Measurements from ENCODE around the gene KIAA0753. TPM values are rescaled to one million over a fixed set of nuclear protein-coding genes. Genes with fewer than 3 reads are reported as not detected.

KIAA0753 gene
- polyA plus RNA-seq, 1 donor (not counting 4 experiments of a cell fraction or from before 2014, with no cell fraction given): 11.6 TPM

DNA sequence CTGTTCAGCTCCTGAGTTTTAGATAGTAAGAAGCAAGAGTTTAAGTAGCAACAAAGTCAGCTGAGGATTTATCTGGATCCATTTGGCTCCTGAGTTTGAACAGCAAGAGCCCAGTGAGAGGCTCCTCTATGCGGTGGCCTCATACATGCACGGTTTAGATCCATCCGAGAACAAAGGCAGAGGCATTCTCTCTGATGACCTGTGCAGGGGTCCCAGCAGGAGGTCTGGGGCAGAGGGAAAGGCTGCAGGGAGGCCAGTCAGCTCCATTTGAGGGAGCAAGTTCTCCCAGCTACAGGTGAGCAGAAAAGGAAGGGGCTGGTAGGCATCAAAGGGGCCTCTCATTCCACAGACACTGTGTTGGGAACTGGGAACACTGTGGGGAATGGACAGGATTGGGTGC is 100.6 kb downstream of the KIAA0753 start:
- Histone ChIP-seq H2AFZ (ENCODE audit: control insufficient read depth, low read length) (no peak overlapping the region), H3K79me2 (ENCODE audit: control insufficient read depth, insufficient read depth, low read length) (no peaks in the 10 kb centered on the region), H3K27ac (ENCODE audit: control insufficient read depth, insufficient read depth, low read length) (no peak overlapping the region), H3K4me1 (ENCODE audit: control insufficient read depth, extremely low read depth, insufficient read depth, low read length) (no peaks in the 10 kb centered on the region), H3K9me1 (ENCODE audit: control insufficient read depth, extremely low read depth, insufficient read depth, low read length) (no peaks in the 10 kb centered on the region), H3K36me3 (ENCODE audit: control insufficient read depth in 2 of 2, extremely low read depth in 1 of 2, insufficient read depth in 2 of 2, low read length in 2 of 2) (peaks cover 0 to 5% of the 10 kb centered on the region in 2 experiments), H4K20me1 (ENCODE audit: control insufficient read depth, extremely low read depth, insufficient read depth, low read length) (peaks cover 5% of the 10 kb centered on the region), H3K4me3 (ENCODE audit: control insufficient read depth in 2 of 3, extremely low read depth in 1 of 3, insufficient read depth in 2 of 3, low read depth in 1 of 3, low read length in 3 of 3) (no peak overlapping the region), H3K9ac (ENCODE audit: control insufficient read depth, extremely low read depth, insufficient read depth, low read length) (no peak overlapping the region), H3K27me3 (ENCODE audit: control insufficient read depth, extremely low read depth, insufficient read depth, low read length) (no peaks in the 10 kb centered on the region), H3K9me3 (ENCODE audit: control insufficient read depth, low read depth, low read length) (no peaks in the 10 kb centered on the region), H3K4me2 (ENCODE audit: control insufficient read depth, extremely low read depth, insufficient read depth, low read depth, low read length) (no peak overlapping the region)
- FAIRE-seq: no peak
- no peak for DNase-seq (ENCODE audit: low read depth, low spot score)
- TF ChIP-seq EZH2 (IDR thresholded peaks at IDR 0.05; ENCODE audit: low read length): no peak
- TF ChIP-seq, protein P1, sequence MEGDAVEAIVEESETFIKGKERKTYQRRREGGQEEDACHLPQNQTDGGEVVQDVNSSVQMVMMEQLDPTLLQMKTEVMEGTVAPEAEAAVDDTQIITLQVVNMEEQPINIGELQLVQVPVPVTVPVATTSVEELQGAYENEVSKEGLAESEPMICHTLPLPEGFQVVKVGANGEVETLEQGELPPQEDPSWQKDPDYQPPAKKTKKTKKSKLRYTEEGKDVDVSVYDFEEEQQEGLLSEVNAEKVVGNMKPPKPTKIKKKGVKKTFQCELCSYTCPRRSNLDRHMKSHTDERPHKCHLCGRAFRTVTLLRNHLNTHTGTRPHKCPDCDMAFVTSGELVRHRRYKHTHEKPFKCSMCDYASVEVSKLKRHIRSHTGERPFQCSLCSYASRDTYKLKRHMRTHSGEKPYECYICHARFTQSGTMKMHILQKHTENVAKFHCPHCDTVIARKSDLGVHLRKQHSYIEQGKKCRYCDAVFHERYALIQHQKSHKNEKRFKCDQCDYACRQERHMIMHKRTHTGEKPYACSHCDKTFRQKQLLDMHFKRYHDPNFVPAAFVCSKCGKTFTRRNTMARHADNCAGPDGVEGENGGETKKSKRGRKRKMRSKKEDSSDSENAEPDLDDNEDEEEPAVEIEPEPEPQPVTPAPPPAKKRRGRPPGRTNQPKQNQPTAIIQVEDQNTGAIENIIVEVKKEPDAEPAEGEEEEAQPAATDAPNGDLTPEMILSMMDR (optimal IDR thresholded peaks at IDR 0.05 in 1 of 3, IDR thresholded peaks at IDR 0.05 in 1 of 3, conservative IDR thresholded peaks at IDR 0.05 in 1 of 3; ENCODE audit: extremely low read depth in 1 of 3, insufficient read depth in 2 of 3, low read length in 3 of 3): no peak
- dilution Hi-C loops (cut with MboI; ENCODE audit: extremely low pct_ligation_motif_present, low sequenced_read_pairs): no loop called here

DNA sequence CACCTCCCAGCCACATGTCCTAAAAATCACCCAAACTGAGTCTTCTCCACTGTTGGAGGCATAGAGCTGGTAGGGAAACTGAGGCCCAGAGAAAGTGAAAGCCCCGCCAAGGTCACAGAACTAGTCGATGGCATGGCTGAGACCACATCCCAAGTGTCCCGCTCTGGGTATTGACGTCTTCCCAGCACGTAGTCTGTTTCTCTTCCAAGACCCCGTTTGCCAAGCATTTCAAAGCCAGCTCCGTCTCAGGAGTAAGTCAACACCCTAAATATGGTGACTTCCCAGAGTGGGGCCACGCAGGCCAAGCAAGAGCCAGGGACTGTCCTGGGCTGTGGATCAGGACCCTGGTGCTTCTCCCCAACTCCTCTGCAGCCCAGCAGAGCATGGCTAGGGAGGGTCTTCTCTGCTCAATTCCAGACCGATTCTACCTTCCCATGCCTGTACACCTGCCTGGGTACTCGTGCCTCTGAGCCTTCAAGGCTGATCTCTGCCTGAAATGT is 103.9 kb downstream of the KIAA0753 start:
- Histone ChIP-seq H3K36me3 (ENCODE audit: control insufficient read depth in 2 of 2, extremely low read depth in 1 of 2, insufficient read depth in 2 of 2, low read length in 2 of 2) (peaks cover under 1 to 5% of the 10 kb centered on the region in 2 experiments), H3K4me2 (ENCODE audit: control insufficient read depth, extremely low read depth, insufficient read depth, low read depth, low read length) (no peak overlapping the region), H2AFZ (ENCODE audit: control insufficient read depth, low read length) (no peak overlapping the region), H3K27me3 (ENCODE audit: control insufficient read depth, extremely low read depth, insufficient read depth, low read length) (no peaks in the 10 kb centered on the region), H3K27ac (ENCODE audit: control insufficient read depth, insufficient read depth, low read length) (no peak overlapping the region), H3K4me3 (ENCODE audit: control insufficient read depth in 2 of 3, extremely low read depth in 1 of 3, insufficient read depth in 2 of 3, low read depth in 1 of 3, low read length in 3 of 3) (no peak overlapping the region), H4K20me1 (ENCODE audit: control insufficient read depth, extremely low read depth, insufficient read depth, low read length) (peaks cover 2% of the 10 kb centered on the region), H3K9ac (ENCODE audit: control insufficient read depth, extremely low read depth, insufficient read depth, low read length) (no peak overlapping the region), H3K4me1 (ENCODE audit: control insufficient read depth, extremely low read depth, insufficient read depth, low read length) (no peaks in the 10 kb centered on the region), H3K79me2 (ENCODE audit: control insufficient read depth, insufficient read depth, low read length) (no peaks in the 10 kb centered on the region), H3K9me1 (ENCODE audit: control insufficient read depth, extremely low read depth, insufficient read depth, low read length) (no peaks in the 10 kb centered on the region), H3K9me3 (ENCODE audit: control insufficient read depth, low read depth, low read length) (no peaks in the 10 kb centered on the region)
- DNase-seq (ENCODE audit: low read depth, low spot score): no peak
- TF ChIP-seq EZH2 (IDR thresholded peaks at IDR 0.05; ENCODE audit: low read length): no peak
- TF ChIP-seq, protein P1 (optimal IDR thresholded peaks at IDR 0.05 in 1 of 3, IDR thresholded peaks at IDR 0.05 in 1 of 3, conservative IDR thresholded peaks at IDR 0.05 in 1 of 3; ENCODE audit: extremely low read depth in 1 of 3, insufficient read depth in 2 of 3, low read length in 3 of 3): no peak
- no peak for FAIRE-seq
- dilution Hi-C loops (cut with MboI; ENCODE audit: extremely low pct_ligation_motif_present, low sequenced_read_pairs): no loop called here
